HG03064 (cell line): Measurements from ENCODE around the gene GORASP2.

Source experiments
- ATAC-seq: cut with Tn5 transposase; IDR thresholded peaks from one replicate; pipeline ENCODE4 v1.9.1; 2021; ENCODE audit warnings: low read depth; ENCODE audit not compliant: unreplicated experiment

The GORASP2 gene

GRCh38 chr2:170991398-170992182 lies 62.5 kb downstream of the GORASP2 start:
- no peak for ATAC-seq

GRCh38 chr2:170996316-170996715 lies 67.3 kb downstream of the GORASP2 start:
- no peak for ATAC-seq

GRCh38 chr2:170997893-170998597 lies 69.0 kb downstream of the GORASP2 start:
- no peak for ATAC-seq

GRCh38 chr2:170999654-171000053 lies 70.6 kb downstream of the GORASP2 start:
- ATAC-seq: no peak

- no peak for ATAC-seq
These were observed 75.3 kb downstream of the GORASP2 start for GRCh38 chr2:171004363-171004762.

GRCh38 chr2:171004833-171005232 lies 75.8 kb downstream of the GORASP2 start:
- no peak for ATAC-seq

GRCh38 chr2:171008550-171009205 lies 79.6 kb downstream of the GORASP2 start:
- no peak for ATAC-seq

- no peak for ATAC-seq
These were observed 80.3 kb downstream of the GORASP2 start for GRCh38 chr2:171009386-171009785.

- no peak for ATAC-seq
These were observed 84.8 kb downstream of the GORASP2 start for GRCh38 chr2:171013851-171014250.

- no peak for ATAC-seq
These were observed 87.1 kb downstream of the GORASP2 start for GRCh38 chr2:171016125-171016524.
